Suppressor macrophage (primary cell): ENCODE measurements around the gene CCBE1.

ENCODE experiments used
- DNase-seq, 4 experiments: peaks; one replicate each; pipeline ENCODE4 v3.0.0-alpha.2; 2020 to 2022

Gene CCBE1

GRCh38 chr18:59612381-59612780 lies 84.8 kb downstream of the CCBE1 start:
- DNase-seq, result no peak

- no peak for DNase-seq
These were observed 86.6 kb downstream of the CCBE1 start for GRCh38 chr18:59610546-59611140.

- no peak for DNase-seq
These were observed 87.6 kb downstream of the CCBE1 start for GRCh38 chr18:59609654-59610053.

GRCh38 chr18:59607471-59607870 lies 89.8 kb downstream of the CCBE1 start:
- DNase-seq, result no peak

- DNase-seq, result no peak
These were observed 90.2 kb downstream of the CCBE1 start for GRCh38 chr18:59607078-59607379.

GRCh38 chr18:59606193-59607077 lies 90.8 kb downstream of the CCBE1 start:
- DNase-seq, result no peak

- DNase-seq, result no peak
These were observed 91.5 kb downstream of the CCBE1 start for GRCh38 chr18:59605633-59606192.

- no peak for DNase-seq
These were observed 92.3 kb downstream of the CCBE1 start for GRCh38 chr18:59604877-59605276.

- DNase-seq, result no peak
These were observed 100.2 kb downstream of the CCBE1 start for GRCh38 chr18:59597049-59597448.

- no peak for DNase-seq
These were observed 103.9 kb downstream of the CCBE1 start for GRCh38 chr18:59593291-59593717.

- DNase-seq, result no peak
These were observed 104.6 kb downstream of the CCBE1 start for GRCh38 chr18:59592624-59593023.

GRCh38 chr18:59582395-59582794 lies 114.8 kb downstream of the CCBE1 start:
- no peak for DNase-seq

- DNase-seq, result no peak
These were observed 117.7 kb downstream of the CCBE1 start for GRCh38 chr18:59579509-59579908.

- DNase-seq, result no peak
These were observed 119.9 kb downstream of the CCBE1 start for GRCh38 chr18:59577386-59577655.

- DNase-seq, result no peak
These were observed 120.5 kb downstream of the CCBE1 start for GRCh38 chr18:59576541-59577385.

- DNase-seq, result no peak
These were observed 121.2 kb downstream of the CCBE1 start for GRCh38 chr18:59575995-59576394.

- no peak for DNase-seq
These were observed 123.3 kb downstream of the CCBE1 start for GRCh38 chr18:59573962-59574361.

GRCh38 chr18:59571902-59572301 lies 125.3 kb downstream of the CCBE1 start:
- DNase-seq, result no peak

GRCh38 chr18:59570796-59571195 lies 126.4 kb downstream of the CCBE1 start:
- DNase-seq, result no peak

- DNase-seq, result no peak
These were observed 127.0 kb downstream of the CCBE1 start for GRCh38 chr18:59570101-59570775.

GRCh38 chr18:59569390-59569791 lies 127.8 kb downstream of the CCBE1 start:
- DNase-seq, result no peak

- DNase-seq, result no peak
These were observed 129.8 kb downstream of the CCBE1 start for GRCh38 chr18:59567431-59567830.

- DNase-seq, result no peak
These were observed 130.7 kb downstream of the CCBE1 start for GRCh38 chr18:59566533-59566971.
